Kidney (tissue), 14 donors: ENCODE results near the gene PID1. TPM values are rescaled to one million over a fixed set of nuclear protein-coding genes. Genes with fewer than 3 reads are reported as not detected.

Source experiments
- DNase-seq, 5 donors: peaks; one replicate each; pipeline ENCODE4 v3.0.0-alpha.2; 2013 to 2020
- FAIRE-seq: peaks from 2 replicates; lab custom pipeline; 2012; peaks lifted over from hg19 to GRCh38; lab: Jason Lieb, UNC
- H3K27ac ChIP-seq, 2 donors: one replicate each; pipeline ENCODE4 v1.7.0; 2013; ENCODE audit warnings: low read depth in 2 of 2, low read length in 2 of 2, inconsistent platforms in 1 of 2
- H3K27me3 ChIP-seq: one replicate; pipeline ENCODE4 v1.7.1; 2013; ENCODE audit warnings: low read length, inconsistent platforms; ENCODE audit not compliant: control insufficient read depth, insufficient read depth
- H3K36me3 ChIP-seq, 3 donors: one replicate each; pipeline versions ENCODE4 v1.7.0 to v1.7.1; 2013; ENCODE audit warnings: low read length in 3 of 3, control low read depth in 1 of 3, inconsistent platforms in 1 of 3; ENCODE audit not compliant: insufficient read depth in 3 of 3, control insufficient read depth in 2 of 3
- H3K4me1 ChIP-seq, 3 donors: one replicate each; pipeline versions ENCODE4 v1.7.0 to v1.7.1; 2013; ENCODE audit warnings: low read length in 3 of 3, inconsistent platforms in 1 of 3, low read depth in 1 of 3; ENCODE audit not compliant: control insufficient read depth in 2 of 3, insufficient read depth in 2 of 3
- H3K4me3 ChIP-seq, 3 donors: one replicate each; pipeline versions ENCODE4 v1.7.0 to v1.8.1; 2013; ENCODE audit warnings: low read length in 3 of 3, control low read depth in 1 of 3, inconsistent platforms in 1 of 3
- H3K9ac ChIP-seq, 3 donors: one replicate each; pipeline versions ENCODE4 v1.7.0 to v1.7.1; 2013; ENCODE audit warnings: low read length in 3 of 3, control low read depth in 1 of 3, inconsistent platforms in 1 of 3
- H3K9me3 ChIP-seq, 3 donors: one replicate each; pipeline versions ENCODE4 v1.7.0 to v1.7.1; 2013; ENCODE audit warnings: low read length in 3 of 3, control low read depth in 1 of 3, inconsistent platforms in 1 of 3; ENCODE audit not compliant: control insufficient read depth in 2 of 3, insufficient read depth in 1 of 3
- CTCF ChIP-seq: IDR thresholded peaks from 3 replicates; pipeline ENCODE4 v1.5.1; 2012; ENCODE audit warnings: mild to moderate bottlenecking, moderate library complexity, borderline replicate concordance; ENCODE audit not compliant: insufficient read depth; ENCODE audit errors: extremely low read depth
- intact Hi-C: fragments of 100-400 bp; cut with DNase I; formaldehyde crosslinking; loops from one replicate; pipeline ENCODE4 v1.11.1; 2022
- polyA plus RNA-seq: library from polyadenylated mRNA; stranded (reverse); fragments of 350-450 nt; fragmentation: Illumina TruSeq; extraction: RNeasy Lipid Tissue Mini Kit (QIAGEN cat#74804); gene quantifications from one replicate; pipeline ENCODE4 v1.2.3, GENCODE V29; 2014; ENCODE audit warnings: low read depth, low replicate concordance; ENCODE audit not compliant: insufficient read depth
- total RNA-seq: library from RNA; stranded (reverse); fragmentation: NEBNext Ultra II Directional; extraction: Animal tissue kit (Norgen Biotek cat#: 25700); gene quantifications from one replicate; pipeline ENCODE4 v1.2.1, GENCODE V29; 2021
- donor health status: control.
- donor health status: control.
- donor health status: control.
- donor health status: control.
- donor health status: control.
- donor health status: DM: yes; HTN: yes; CAD: no.
- donor health status: Normal renal cell carcinoma (clear cell type).

PID1 gene
- total and polyA plus RNA-seq, 2 donors from 2014 or later: 2.1 to 9.4 TPM

- H3K4me3 ChIP-seq: no peak overlapping the region
- DNase-seq (no peak), FAIRE-seq (no peak)
- no peak overlapping the region for H3K9ac ChIP-seq
- H3K9me3 ChIP-seq: no peaks in the 10 kb centered on the region
- no peaks in the 10 kb centered on the region for H3K36me3 ChIP-seq
- TF ChIP-seq CTCF: no peak
- intact Hi-C loops: no loop called here
- H3K4me1 ChIP-seq: peaks cover 0 to 2% (median 0%) of the 10 kb centered on the region in 3 donors
- H3K27me3 ChIP-seq: no peaks in the 10 kb centered on the region
- H3K27ac ChIP-seq: no peak overlapping the region
These were observed 95.0 kb downstream of the PID1 start for GRCh38 chr2:229176136-229176535.

- Histone ChIP-seq H3K36me3 (no peaks in the 10 kb centered on the region), H3K4me3 (no peak overlapping the region), H3K27me3 (no peaks in the 10 kb centered on the region), H3K9me3 (no peaks in the 10 kb centered on the region), H3K4me1 (peaks cover 0 to 2% (median 0%) of the 10 kb centered on the region in 3 donors), H3K27ac (no peak overlapping the region), H3K9ac (no peak overlapping the region)
- DNase-seq (no peak), FAIRE-seq (no peak)
- intact Hi-C loops: no loop called here
- no peak for TF ChIP-seq CTCF
These were observed 95.6 kb downstream of the PID1 start for GRCh38 chr2:229175497-229175863.

- Histone ChIP-seq H3K36me3 (no peaks in the 10 kb centered on the region), H3K9ac (no peak overlapping the region), H3K4me1 (peaks cover 0 to 2% (median 0%) of the 10 kb centered on the region in 3 donors), H3K27me3 (no peaks in the 10 kb centered on the region), H3K4me3 (no peak overlapping the region), H3K9me3 (no peaks in the 10 kb centered on the region), H3K27ac (no peak overlapping the region)
- DNase-seq (peak in 2 of 5 donors; percentile 8 to 10), FAIRE-seq (no peak)
- TF ChIP-seq CTCF: no peak
- intact Hi-C loops: no loop called here
These were observed 96.1 kb downstream of the PID1 start for GRCh38 chr2:229174794-229175496.
